ENCODE measurements around the gene ELFN2.

ELFN2 gene

DNA sequence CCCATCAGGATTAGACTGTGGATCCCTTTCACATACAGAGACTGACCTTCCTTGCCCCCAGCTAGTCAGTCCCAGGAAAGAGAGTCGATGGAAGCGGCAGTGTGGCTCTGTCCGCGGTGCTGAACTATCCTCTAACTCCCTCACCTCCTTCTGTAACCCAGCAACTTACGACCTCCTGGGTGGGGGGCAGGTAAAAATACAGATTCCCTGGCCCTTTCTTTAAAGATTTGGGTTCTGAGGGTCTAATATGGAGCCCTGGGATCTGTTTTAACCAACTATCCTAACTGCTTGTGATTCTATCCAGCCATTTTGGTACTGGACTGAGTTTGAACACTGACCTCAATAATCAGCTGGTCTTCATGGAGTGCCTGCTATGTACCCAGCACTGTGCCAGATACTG is 35.7 kb upstream of the ELFN2 start (continued):
- no peak for TF ChIP-seq ZNF561 (tag by site-specific recombination; IDR thresholded peaks at IDR 0.05; ENCODE audit: borderline replicate concordance)
- TF ChIP-seq ZNF449 (tag by site-specific recombination; IDR thresholded peaks at IDR 0.05): no peak
- TF ChIP-seq ZFHX2 (tag by site-specific recombination; conservative IDR thresholded peaks at IDR 0.05): no peak
- TF ChIP-seq, protein P1, sequence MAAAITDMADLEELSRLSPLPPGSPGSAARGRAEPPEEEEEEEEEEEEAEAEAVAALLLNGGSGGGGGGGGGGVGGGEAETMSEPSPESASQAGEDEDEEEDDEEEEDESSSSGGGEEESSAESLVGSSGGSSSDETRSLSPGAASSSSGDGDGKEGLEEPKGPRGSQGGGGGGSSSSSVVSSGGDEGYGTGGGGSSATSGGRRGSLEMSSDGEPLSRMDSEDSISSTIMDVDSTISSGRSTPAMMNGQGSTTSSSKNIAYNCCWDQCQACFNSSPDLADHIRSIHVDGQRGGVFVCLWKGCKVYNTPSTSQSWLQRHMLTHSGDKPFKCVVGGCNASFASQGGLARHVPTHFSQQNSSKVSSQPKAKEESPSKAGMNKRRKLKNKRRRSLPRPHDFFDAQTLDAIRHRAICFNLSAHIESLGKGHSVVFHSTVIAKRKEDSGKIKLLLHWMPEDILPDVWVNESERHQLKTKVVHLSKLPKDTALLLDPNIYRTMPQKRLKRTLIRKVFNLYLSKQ (tag by site-specific recombination; IDR thresholded peaks at IDR 0.05; ENCODE audit: borderline replicate concordance): no peak
- TF ChIP-seq ZNF37A (tag by site-specific recombination; IDR thresholded peaks at IDR 0.05): no peak
- peak; percentile 54 for TF ChIP-seq ZBTB20 (tag by site-specific recombination; IDR thresholded peaks at IDR 0.05)
- no peak for TF ChIP-seq ZNF529 (tag by site-specific recombination; IDR thresholded peaks at IDR 0.05; ENCODE audit: insufficient replicate concordance)
- TF ChIP-seq ZNF571 (tag by site-specific recombination; IDR thresholded peaks at IDR 0.05): no peak

DNA sequence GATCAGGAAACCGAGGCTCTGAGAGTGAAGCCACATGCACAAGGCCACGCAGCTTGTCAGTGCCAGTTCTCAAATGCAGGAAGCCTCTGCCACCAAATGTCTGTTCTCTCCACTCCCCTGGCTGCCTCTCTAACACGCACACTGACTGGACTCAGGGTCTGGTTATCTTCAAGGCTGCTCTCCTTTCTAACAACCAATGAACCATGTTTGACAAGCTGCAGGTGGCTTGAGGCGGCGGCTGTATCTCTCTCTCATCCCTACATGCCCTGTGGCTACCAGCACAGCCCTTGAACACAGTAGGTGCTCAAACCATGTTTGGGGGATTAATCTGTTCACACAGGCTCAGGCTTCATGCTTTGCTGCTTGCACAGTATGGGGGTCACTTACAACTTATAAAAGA is 35.2 kb upstream of the ELFN2 start:
- Histone ChIP-seq H3K36me3 (ENCODE audit: control insufficient read depth in 2 of 2, insufficient read depth in 1 of 2, low read length in 2 of 2) (no peaks in the 10 kb centered on the region), H3K27ac (ENCODE audit: extremely low read depth, low read depth, low read length) (no peak overlapping the region), H3K9me3 (ENCODE audit: control insufficient read depth, insufficient read depth, low read depth, low read length) (no peaks in the 10 kb centered on the region), H3K4me3 (ENCODE audit: low read depth, low read length) (no peak overlapping the region), H3K4me1 (ENCODE audit: control insufficient read depth, insufficient read depth, low read length) (no peaks in the 10 kb centered on the region)
- no peak for TF ChIP-seq ZNF830 (tag by site-specific recombination; IDR thresholded peaks at IDR 0.05; ENCODE audit: low read depth)
- CTCF ChIA-PET: interaction anchor here (0.7 to 2.9 kb wide), 7 partner anchors 10 to 342 kb away, joined by 3 to 16 read pairs (median 3); no protein-coding TSS in a partner anchor
- POLR2A ChIA-PET: interaction anchor here (1.0 kb wide), 1 partner anchor 31 kb away, joined by 3 read pairs; no protein-coding TSS in a partner anchor

GRCh38 chr22:37461961-37462360 is 34.7 kb upstream of the ELFN2 start:
- H3K4me3 ChIP-seq (ENCODE audit: low read depth, low read length): no peak overlapping the region
- no peaks in the 10 kb centered on the region for H3K36me3 ChIP-seq (ENCODE audit: control insufficient read depth in 2 of 2, insufficient read depth in 1 of 2, low read length in 2 of 2)
- no peaks in the 10 kb centered on the region for H3K9me3 ChIP-seq (ENCODE audit: control insufficient read depth, insufficient read depth, low read depth, low read length)
- TF ChIP-seq GLIS1 (tag by site-specific recombination; IDR thresholded peaks at IDR 0.05): peak; percentile 38; the same call in 1 of the 2 replicates
- TF ChIP-seq MZF1 (tag by site-specific recombination; IDR thresholded peaks at IDR 0.05; ENCODE audit: borderline replicate concordance): no peak
- H3K27ac ChIP-seq (ENCODE audit: extremely low read depth, low read depth, low read length): no peak overlapping the region
- ChIA-PET CTCF (interaction anchor here (0.7 to 2.9 kb wide), 6 partner anchors 11 to 341 kb away, joined by 3 to 16 read pairs (median 4); no protein-coding TSS in a partner anchor), POLR2A (no interaction called here)
- no peaks in the 10 kb centered on the region for H3K4me1 ChIP-seq (ENCODE audit: control insufficient read depth, insufficient read depth, low read length)

- H3K36me3 ChIP-seq (ENCODE audit: control insufficient read depth in 2 of 2, insufficient read depth in 1 of 2, low read length in 2 of 2): no peaks in the 10 kb centered on the region
- H3K4me1 ChIP-seq (ENCODE audit: control insufficient read depth, insufficient read depth, low read length): no peaks in the 10 kb centered on the region
- no peaks in the 10 kb centered on the region for H3K9me3 ChIP-seq (ENCODE audit: control insufficient read depth, insufficient read depth, low read depth, low read length)
- TF ChIP-seq ZNF433 (tag by site-specific recombination; IDR thresholded peaks at IDR 0.05; ENCODE audit: low read depth): no peak
- TF ChIP-seq ZNF146 (tag by site-specific recombination; IDR thresholded peaks at IDR 0.05): peak; percentile 93
- POLR2A ChIA-PET: no interaction called here
- H3K4me3 ChIP-seq (ENCODE audit: low read depth, low read length): no peak overlapping the region
- CTCF ChIA-PET: no interaction called here
- H3K27ac ChIP-seq (ENCODE audit: extremely low read depth, low read depth, low read length): no peak overlapping the region
Observed at GRCh38 chr22:37460684-37461083, 33.4 kb upstream of the ELFN2 start.

- H3K27ac ChIP-seq (ENCODE audit: extremely low read depth, low read depth, low read length): no peak overlapping the region
- TF ChIP-seq TCF7L2 (IDR thresholded peaks at IDR 0.05; ENCODE audit: borderline replicate concordance, low read depth, low read length): no peak
- no peak for TF ChIP-seq EGR2 (tag by site-specific recombination; IDR thresholded peaks at IDR 0.05; ENCODE audit: low read depth)
- H3K4me1 ChIP-seq (ENCODE audit: control insufficient read depth, insufficient read depth, low read length): 0 out of 2 replicates have a peak, but pooled peaks cover 4% of the 10 kb centered on the region
- H3K9me3 ChIP-seq (ENCODE audit: control insufficient read depth, insufficient read depth, low read depth, low read length): no peaks in the 10 kb centered on the region
- H3K4me3 ChIP-seq (ENCODE audit: low read depth, low read length): no peak overlapping the region
- POLR2A ChIA-PET: no interaction called here
- no peaks in the 10 kb centered on the region for H3K36me3 ChIP-seq (ENCODE audit: control insufficient read depth in 2 of 2, insufficient read depth in 1 of 2, low read length in 2 of 2)
- CTCF ChIA-PET: interaction anchor here (0.5 to 6.2 kb wide), 20 partner anchors 8 to 243 kb away, joined by 3 to 273 read pairs (median 8); no protein-coding TSS in a partner anchor
Observed at GRCh38 chr22:37459206-37459605, 31.9 kb upstream of the ELFN2 start.
